Body of pancreas (tissue), 4 donors: ENCODE results near the gene EPDR1.

Source experiments
- POLR2A ChIP-seq, 3 donors: fragments of 450-650 bp; IDR thresholded peaks; one replicate each; pipeline ENCODE4 v1.6.1; 2016; ENCODE audit warnings: antibody characterized with exemption in 3 of 3, mild to moderate bottlenecking in 2 of 3
- TF ChIP-seq, protein P1 (sequence below), 7 experiments: fragments of 450-650 bp in 4 of 7; fragments of 200-600 bp in 3 of 7; sonication (generic) in 3 of 7; IDR thresholded peaks; one replicate each; pipeline ENCODE4 v1.5.1; 2016 to 2019; ENCODE audit warnings: antibody characterized with exemption in 7 of 7

DNA sequence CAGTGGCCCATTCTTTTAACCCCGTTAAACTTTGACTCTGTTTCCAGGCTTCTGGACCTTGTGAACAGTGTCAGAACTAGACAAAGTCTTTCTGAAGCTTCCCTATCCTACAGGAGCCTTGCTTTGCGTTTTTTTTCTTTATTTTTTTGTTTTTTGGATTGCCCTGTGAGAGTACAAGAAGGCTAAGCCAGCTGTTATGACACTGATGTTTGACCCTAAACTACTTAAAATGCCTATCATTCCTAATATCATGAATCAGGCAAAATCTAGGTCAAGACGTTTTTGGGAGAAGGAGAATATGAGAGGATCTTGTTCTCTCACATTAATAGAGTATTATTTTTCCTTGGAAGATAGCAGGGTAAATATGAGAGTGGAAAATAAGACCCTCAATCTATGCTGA, 79.8 kb downstream of the EPDR1 start:
- TF ChIP-seq, protein P1, sequence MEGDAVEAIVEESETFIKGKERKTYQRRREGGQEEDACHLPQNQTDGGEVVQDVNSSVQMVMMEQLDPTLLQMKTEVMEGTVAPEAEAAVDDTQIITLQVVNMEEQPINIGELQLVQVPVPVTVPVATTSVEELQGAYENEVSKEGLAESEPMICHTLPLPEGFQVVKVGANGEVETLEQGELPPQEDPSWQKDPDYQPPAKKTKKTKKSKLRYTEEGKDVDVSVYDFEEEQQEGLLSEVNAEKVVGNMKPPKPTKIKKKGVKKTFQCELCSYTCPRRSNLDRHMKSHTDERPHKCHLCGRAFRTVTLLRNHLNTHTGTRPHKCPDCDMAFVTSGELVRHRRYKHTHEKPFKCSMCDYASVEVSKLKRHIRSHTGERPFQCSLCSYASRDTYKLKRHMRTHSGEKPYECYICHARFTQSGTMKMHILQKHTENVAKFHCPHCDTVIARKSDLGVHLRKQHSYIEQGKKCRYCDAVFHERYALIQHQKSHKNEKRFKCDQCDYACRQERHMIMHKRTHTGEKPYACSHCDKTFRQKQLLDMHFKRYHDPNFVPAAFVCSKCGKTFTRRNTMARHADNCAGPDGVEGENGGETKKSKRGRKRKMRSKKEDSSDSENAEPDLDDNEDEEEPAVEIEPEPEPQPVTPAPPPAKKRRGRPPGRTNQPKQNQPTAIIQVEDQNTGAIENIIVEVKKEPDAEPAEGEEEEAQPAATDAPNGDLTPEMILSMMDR (IDR thresholded peaks at IDR 0.05), result no peak
- no peak for TF ChIP-seq POLR2A (IDR thresholded peaks at IDR 0.05)
